Amygdala (tissue), 56 donors: ENCODE measurements around the gene FNDC11.
"Not testable (repeated sequence)": the region's sequence is repeated elsewhere in the genome, so short reads cannot be mapped to it uniquely, and the experiment has no call there.

Source experiments
- DNase-seq, 56 donors: peaks; one replicate each; lab custom pipeline; 2025; lab: John Stamatoyannopoulos, UW

The FNDC11 gene

DNA sequence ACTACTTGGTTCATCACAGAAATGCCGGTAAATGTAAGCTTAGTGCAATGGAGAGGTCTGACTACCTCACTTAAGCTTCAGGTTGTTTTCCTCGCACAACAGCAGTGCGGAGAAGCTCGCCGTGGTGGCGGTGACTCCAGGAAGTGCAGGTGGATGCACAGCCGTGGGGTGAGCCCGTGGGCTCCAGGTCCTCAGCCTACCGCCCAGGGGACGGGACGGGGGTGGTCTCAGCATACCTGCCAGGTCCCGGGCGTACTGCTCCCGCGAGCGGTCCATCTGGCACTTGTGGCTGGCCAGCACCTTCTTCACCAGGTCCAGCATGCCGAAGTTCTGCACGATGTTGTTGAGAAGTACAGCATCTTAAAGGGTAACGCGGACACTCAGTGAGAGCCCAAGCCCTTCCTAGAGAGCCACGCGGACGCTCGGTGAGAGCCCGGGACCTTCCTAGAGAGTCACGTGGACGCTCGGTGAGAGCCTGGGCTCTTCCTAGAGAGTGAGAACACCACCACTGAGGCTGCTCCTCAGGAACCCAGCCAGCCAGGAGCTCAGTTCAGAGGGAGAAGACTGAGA is 37.9 kb downstream of the FNDC11 start:
- no peak for DNase-seq

DNA sequence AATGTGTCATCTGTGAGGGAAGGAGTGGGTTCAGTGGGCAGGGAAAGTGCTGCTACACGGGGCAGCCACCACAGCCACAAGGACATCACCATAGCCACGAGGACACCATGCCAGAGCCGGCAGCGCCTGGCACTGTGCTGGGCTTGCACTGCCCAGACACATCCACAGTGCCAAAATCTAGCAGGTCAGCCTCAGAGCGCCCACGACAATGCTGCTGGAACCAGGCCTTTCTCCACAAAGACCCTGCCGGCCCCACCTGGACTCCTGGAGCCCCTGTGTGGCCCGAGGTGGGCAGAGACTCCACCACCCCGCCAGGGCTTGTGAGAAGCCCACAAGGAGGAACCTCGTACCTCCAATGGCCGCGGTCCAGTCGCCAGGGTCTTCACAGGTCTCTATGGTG is 38.7 kb downstream of the FNDC11 start:
- DNase-seq: peak in 9 of 56 donors; percentile 2 to 68 (median 17)

DNA sequence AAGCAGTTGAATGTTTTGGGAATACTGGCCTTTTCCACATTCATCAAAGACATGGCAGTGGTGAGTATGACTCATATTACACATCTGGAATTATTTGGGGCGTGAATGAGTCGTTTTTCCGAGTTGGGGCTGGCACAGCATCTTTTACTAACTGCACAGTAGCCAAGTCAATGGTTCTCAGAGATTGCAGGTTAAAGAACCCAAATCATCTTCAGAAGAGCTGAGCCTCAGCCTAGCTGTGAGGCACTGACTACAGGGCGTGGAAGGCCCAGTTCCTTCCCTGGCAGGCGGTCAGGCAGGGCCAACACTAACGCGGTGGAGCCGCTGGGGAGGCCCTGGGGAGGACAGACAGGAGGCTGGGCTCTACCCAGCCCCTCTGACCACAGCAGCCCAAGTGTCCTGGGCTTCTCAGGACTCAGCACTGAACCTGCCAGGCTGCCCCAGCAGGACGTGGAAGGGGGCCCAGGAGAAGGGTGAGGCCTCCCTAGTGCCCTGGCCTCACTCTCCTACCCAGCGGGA is 40.1 kb downstream of the FNDC11 start:
- no peak for DNase-seq

DNA sequence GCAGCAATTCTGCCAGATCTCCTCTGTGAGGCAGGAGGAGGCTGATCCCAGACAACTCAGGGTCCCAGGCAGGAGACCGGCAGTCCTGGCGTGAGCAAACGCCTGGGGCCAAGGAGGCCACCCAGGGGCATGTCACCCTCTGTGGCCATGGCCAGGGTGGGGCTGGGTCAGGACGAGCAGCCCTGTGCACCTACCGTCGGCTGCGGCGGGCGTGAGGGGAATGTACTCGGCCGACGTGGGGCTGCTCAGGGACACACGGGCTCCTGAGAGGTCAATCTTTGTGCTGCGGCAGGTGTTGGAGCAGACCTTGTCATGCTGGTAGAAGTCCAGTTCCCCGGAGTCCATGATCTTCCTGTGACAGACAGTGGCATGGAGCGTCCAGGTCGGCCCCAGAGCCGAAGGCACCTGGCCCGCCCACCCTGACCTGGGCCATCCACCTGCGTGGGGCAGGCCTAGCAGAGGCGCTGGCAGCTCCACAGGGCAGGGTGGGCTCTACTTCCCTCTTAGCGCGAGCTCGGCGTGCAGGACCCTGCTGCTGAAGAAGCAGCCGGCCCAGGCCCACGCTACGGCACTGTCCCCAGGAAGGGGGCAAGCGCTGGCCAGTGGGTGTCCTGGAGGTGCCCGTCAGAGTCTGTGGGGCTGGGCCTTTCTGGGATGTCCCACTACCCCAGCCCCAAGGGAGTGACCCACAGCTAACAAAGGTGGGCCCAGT is 41.6 kb downstream of the FNDC11 start:
- DNase-seq: no peak

DNA sequence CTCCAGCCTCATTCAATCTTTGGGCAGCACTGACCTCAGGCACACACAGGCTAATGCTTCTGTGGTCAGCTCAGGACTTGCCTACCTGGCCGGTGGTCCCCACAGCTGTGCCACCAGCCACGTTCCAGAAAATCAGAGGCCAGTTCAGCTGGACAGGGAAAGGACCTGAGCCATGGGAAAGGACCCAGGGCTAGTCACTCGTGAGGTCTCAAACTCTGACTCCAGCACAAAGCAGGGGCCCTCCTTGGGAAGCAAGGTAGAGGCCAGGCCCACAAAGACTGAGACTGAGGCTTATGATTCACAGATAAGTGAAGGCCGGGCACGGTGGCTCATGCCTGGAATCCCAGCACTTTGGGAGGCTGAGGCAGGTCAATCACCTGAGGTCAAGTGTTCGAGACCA is 42.5 kb downstream of the FNDC11 start:
- no peak for DNase-seq

DNA sequence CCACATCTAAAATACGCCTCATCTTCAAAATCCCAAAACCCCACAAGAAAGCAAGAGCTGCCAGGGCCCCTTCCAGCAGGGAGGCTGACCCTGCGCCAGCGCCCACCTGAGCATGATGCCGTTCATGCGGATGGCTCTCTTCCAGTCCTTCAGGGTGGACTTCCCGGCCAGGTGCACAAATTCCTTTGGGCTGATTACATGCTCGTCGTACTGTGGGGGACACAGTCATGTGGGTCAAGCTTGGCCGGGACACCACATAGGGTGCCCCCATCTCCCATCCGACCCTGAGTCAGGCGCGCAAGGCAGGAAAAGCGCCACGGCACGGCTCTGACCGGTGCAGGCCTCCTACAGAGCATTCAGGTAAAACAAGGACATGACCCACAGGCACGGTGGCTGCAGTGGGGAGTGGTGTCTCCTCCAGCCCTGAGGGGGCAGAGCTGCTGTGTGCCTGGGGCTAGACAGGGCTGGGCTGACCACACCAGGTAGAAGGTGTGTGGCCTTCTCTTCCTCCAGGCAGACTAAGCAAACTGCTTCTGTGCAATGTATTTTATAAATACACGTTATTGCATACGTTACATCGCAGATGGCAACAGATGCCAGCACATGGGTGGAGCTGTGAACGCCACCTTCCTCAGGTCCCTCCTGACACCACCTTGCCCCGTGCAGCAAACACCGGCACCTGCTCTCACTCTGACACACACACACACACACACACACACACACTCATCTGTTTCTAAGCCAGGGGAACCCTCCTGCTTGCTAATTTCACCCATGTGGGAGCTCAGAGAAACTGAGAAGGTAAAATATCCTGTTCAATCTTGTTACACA is 43.9 kb downstream of the FNDC11 start:
- no peak for DNase-seq

DNA sequence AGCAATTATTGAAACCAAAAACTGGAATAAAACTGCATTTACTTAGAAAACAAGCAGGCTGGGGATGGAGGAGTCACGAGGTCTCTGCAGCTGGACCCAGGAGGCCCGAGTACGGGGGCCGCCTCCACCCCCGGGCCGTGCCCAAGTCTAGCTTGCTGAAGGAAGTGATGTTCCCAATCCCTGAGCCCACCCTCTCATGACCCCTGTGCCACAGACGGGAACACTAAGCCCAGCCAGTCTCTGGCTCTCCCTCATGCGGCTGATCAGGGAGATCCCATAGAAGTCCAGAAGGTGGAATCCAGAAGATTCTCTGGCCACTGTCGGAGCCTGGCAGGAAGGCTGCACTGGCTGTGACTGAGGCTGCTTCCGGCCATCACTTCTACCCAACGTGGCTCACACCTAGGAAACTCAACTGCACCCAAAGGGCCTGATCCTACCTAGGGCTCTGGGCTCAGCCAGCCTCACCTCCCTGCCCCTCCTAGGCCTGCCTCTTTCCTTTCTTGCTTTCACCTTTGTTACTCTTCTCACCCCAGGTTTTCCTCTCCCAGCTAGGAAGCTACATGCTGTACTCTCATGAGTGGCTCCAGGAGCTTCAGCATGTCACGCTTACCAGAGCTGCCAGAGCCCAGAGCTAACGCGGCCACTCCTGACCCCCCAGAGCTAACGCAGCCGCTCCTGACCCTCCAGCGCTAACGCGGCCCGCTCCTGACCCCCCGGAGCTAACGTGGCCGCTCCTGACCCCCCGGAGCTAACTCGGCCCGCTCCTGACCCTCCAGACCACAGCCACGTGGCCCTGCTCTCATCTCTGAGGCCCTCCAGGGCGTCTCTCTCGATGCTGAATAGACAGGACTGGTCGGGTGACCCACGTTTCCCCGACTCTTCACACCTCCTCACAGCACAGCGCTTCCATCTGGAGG is 44.8 kb downstream of the FNDC11 start:
- no peak for DNase-seq

DNA sequence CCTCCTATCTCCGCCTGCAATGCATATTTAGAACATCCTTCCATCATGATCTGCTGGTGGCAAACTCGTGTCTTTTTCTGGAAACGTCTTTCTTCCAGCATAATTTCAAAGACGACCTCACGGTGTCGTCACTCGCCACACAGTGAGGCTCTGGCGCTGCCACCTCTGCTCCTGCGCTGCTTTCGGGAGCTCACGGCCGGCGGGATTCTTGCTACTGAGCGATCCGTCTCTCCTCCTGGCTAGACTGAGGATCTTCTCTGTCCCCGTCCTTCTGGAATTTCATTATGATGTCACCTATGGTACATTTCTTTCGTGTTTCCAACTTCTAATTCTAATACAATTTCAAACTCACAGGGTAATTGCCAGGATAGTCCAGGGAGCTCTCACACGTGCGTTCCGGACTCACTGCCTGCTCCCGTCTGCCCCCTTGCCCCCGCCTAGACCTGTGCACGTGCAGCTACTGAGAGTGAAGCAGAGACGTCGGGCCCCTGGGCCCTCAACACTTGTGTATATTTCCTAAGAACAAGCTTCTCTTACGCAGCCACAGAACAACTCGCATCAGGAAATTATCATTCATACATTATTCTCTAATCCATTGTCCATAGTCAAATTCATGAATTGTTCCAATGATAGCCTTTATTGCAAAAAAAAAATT is 45.6 kb downstream of the FNDC11 start:
- DNase-seq: no peak

DNA sequence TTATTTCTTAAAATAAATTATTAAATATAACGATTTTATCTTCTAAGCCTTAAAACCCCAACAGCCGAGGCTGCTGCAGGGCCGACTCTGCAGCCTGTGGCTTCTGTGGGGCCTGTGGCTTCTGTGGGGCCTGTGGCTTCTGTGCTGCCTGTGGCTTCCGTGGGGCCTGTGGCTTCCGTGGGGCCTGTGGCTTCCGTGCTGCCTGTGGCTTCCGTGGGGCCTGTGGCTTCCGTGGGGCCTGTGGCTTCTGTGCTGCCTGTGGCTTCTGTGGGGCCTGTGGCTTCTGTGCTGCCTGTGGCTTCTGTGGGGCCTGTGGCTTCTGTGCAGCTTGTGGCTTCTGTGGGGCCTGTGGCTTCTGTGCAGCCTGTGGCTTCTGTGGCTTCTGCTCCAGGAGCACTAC is 47.7 kb downstream of the FNDC11 start:
- not testable (repeated sequence) for DNase-seq

DNA sequence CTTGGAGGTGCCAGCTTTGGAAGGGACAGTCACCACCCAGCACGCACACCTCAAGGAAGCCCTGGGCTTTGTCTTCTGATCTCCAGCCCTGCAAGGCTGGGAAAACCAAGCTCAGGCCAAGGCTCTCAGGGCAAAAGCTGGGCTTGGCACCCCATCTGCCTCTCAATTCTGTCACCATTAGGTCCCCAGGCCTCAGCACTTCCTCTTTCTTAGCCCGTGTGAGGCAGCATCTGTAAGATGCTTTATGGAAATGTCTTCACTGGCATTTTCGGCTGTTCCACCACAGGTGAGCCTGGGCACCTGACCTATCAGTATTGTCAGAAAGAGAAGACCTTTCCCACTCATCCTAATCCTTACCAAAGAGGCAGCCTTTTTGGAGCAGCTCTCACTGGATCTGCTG is 48.4 kb downstream of the FNDC11 start:
- DNase-seq: no peak
